Uterus (tissue), 2 donors: ENCODE data around the gene YIF1B.

Experiments
- CTCF ChIP-seq, 4 experiments: fragments of 200-600 bp in 2 of 4; fragments of 450-650 bp in 2 of 4; sonication (generic) in 2 of 4; IDR thresholded peaks; one replicate each; pipeline ENCODE4 v1.5.1; 2016 to 2019; ENCODE audit warnings: antibody characterized with exemption in 4 of 4, mild to moderate bottlenecking in 2 of 4, moderate library complexity in 1 of 4
- POLR2A ChIP-seq, 2 donors: fragments of 450-650 bp; IDR thresholded peaks; one replicate each; pipeline ENCODE4 v1.6.1; 2016; ENCODE audit warnings: antibody characterized with exemption in 2 of 2, mild to moderate bottlenecking in 1 of 2, moderate library complexity in 1 of 2

GRCh38 chr19:38263689-38264485 is 51.9 kb downstream of the YIF1B start:
- no peak for TF ChIP-seq CTCF (IDR thresholded peaks at IDR 0.05)
- TF ChIP-seq POLR2A (IDR thresholded peaks at IDR 0.05) = no peak
